Measurements from ENCODE around the gene HS1BP3.

The HS1BP3 gene

GRCh38 chr2:20645761-20646160, 5.1 kb downstream of the HS1BP3 start:
- DNase-seq (ENCODE audit: low read depth): no peak

- DNase-seq (ENCODE audit: low read depth): no peak
Measured at GRCh38 chr2:20645301-20645701, 5.6 kb downstream of the HS1BP3 start.

- no peak for DNase-seq (ENCODE audit: low read depth)
Measured at GRCh38 chr2:20643826-20644225, 7.1 kb downstream of the HS1BP3 start.

GRCh38 chr2:20643060-20643459, 7.8 kb downstream of the HS1BP3 start:
- DNase-seq (ENCODE audit: low read depth): no peak

GRCh38 chr2:20642055-20642971, 8.6 kb downstream of the HS1BP3 start:
- DNase-seq (ENCODE audit: low read depth): peak; percentile 19

GRCh38 chr2:20641123-20641985, 9.5 kb downstream of the HS1BP3 start:
- no peak for DNase-seq (ENCODE audit: low read depth)

GRCh38 chr2:20640411-20641122, 10.3 kb downstream of the HS1BP3 start:
- DNase-seq (ENCODE audit: low read depth): no peak

GRCh38 chr2:20638646-20639430, 12.1 kb downstream of the HS1BP3 start:
- DNase-seq (ENCODE audit: low read depth): no peak

- no peak for DNase-seq (ENCODE audit: low read depth)
Measured at GRCh38 chr2:20638014-20638413, 12.9 kb downstream of the HS1BP3 start.

GRCh38 chr2:20637147-20637546, 13.8 kb downstream of the HS1BP3 start:
- DNase-seq (ENCODE audit: low read depth): no peak

- peak; percentile 65 for DNase-seq (ENCODE audit: low read depth)
Measured at GRCh38 chr2:20635675-20636584, 15.0 kb downstream of the HS1BP3 start.

GRCh38 chr2:20635113-20635510, 15.8 kb downstream of the HS1BP3 start:
- DNase-seq (ENCODE audit: low read depth): no peak

- DNase-seq (ENCODE audit: low read depth): no peak
Measured at GRCh38 chr2:20634507-20635112, 16.3 kb downstream of the HS1BP3 start.

- DNase-seq (ENCODE audit: low read depth): no peak
Measured at GRCh38 chr2:20633794-20634506, 16.9 kb downstream of the HS1BP3 start.

- no peak for DNase-seq (ENCODE audit: low read depth)
Measured at GRCh38 chr2:20633001-20633400, 17.9 kb downstream of the HS1BP3 start.

- no peak for DNase-seq (ENCODE audit: low read depth)
Measured at GRCh38 chr2:20632446-20632990, 18.4 kb downstream of the HS1BP3 start.

GRCh38 chr2:20631617-20632307, 19.1 kb downstream of the HS1BP3 start:
- no peak for DNase-seq (ENCODE audit: low read depth)

GRCh38 chr2:20630967-20631366, 19.9 kb downstream of the HS1BP3 start:
- no peak for DNase-seq (ENCODE audit: low read depth)

Data from GM04504 (cell line).